ENCODE data around the gene MATR3. TPM values are rescaled to one million over a fixed set of nuclear protein-coding genes. Genes with fewer than 3 reads are reported as not detected.

The MATR3 gene
- total RNA-seq, 4 donors from 2014 or later: 115 to 188 (median 156) TPM

DNA sequence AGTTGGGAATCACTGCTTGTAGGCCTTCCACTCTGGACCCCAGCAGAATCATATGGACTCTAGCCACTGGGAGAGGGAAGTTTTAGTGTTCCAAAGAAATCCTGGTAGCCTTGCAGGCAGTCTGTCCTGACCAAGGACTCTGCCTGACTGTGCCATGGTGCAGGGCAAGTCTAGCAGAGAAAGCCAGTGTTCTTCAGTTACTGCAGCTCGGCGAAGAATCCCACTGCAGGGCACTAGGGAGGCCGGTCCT, 20.3 kb upstream of the MATR3 start:
- ATAC-seq: peak; percentile 19 to 41
- intact Hi-C loops (cut with DNase I; ENCODE audit: low total_unique reads): loop anchor here (5.0 kb wide), 3 partner anchors 76 to 141 kb away; partner anchors contain the start of gene SIL1
- H3K36me3 ChIP-seq: peaks cover 0 to 11% of the 10 kb centered on the region in 2 donors
- peak overlapping the region; percentile 92 to 98 (median 97) for H3K27ac ChIP-seq
- peak overlapping the region; percentile 71 to 91 (median 76) for H3K4me3 ChIP-seq
- DNase-seq: no peak
- in situ Hi-C loops (cut with MboI; ENCODE audit: low sequenced_read_pairs in 4 of 4): loop anchor here in 2 of 4 donors (25.0 kb wide), 1 partner anchor 686 kb away; the partner anchor contains the start of gene HSPA9 (in 2 of the 2)
- H3K9me3 ChIP-seq: no peaks in the 10 kb centered on the region
- TF ChIP-seq, protein P1, sequence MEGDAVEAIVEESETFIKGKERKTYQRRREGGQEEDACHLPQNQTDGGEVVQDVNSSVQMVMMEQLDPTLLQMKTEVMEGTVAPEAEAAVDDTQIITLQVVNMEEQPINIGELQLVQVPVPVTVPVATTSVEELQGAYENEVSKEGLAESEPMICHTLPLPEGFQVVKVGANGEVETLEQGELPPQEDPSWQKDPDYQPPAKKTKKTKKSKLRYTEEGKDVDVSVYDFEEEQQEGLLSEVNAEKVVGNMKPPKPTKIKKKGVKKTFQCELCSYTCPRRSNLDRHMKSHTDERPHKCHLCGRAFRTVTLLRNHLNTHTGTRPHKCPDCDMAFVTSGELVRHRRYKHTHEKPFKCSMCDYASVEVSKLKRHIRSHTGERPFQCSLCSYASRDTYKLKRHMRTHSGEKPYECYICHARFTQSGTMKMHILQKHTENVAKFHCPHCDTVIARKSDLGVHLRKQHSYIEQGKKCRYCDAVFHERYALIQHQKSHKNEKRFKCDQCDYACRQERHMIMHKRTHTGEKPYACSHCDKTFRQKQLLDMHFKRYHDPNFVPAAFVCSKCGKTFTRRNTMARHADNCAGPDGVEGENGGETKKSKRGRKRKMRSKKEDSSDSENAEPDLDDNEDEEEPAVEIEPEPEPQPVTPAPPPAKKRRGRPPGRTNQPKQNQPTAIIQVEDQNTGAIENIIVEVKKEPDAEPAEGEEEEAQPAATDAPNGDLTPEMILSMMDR (IDR thresholded peaks at IDR 0.05 in 4 of 5, conservative IDR thresholded peaks at IDR 0.05 in 1 of 5): no peak
- no peak for TF ChIP-seq POLR2A (IDR thresholded peaks at IDR 0.05)
- H3K4me1 ChIP-seq: peaks cover 68 to 71% of the 10 kb centered on the region in 2 donors
- no peaks in the 10 kb centered on the region for H3K27me3 ChIP-seq

GRCh38 chr5:139273572-139274289, 19.8 kb upstream of the MATR3 start:
- no peaks in the 10 kb centered on the region for H3K9me3 ChIP-seq
- H3K4me3 ChIP-seq: peak overlapping the region; percentile 71 to 91 (median 76)
- peak overlapping the region; percentile 92 to 98 (median 97) for H3K27ac ChIP-seq
- H3K27me3 ChIP-seq: no peaks in the 10 kb centered on the region
- peak; percentile 79 to 83 for ATAC-seq
- intact Hi-C loops (cut with DNase I; ENCODE audit: low total_unique reads) (loop anchor here (1.0 to 5.0 kb wide), 4 partner anchors 21 to 141 kb away; partner anchors contain the start of gene SIL1), in situ Hi-C loops (cut with MboI; ENCODE audit: low sequenced_read_pairs in 4 of 4) (loop anchor here in 2 of 4 donors (25.0 kb wide), 1 partner anchor 686 kb away; the partner anchor contains the start of gene HSPA9 (in 2 of the 2))
- peaks cover 68 to 70% of the 10 kb centered on the region in 2 donors for H3K4me1 ChIP-seq
- peak; percentile 87 to 89 for TF ChIP-seq POLR2A (IDR thresholded peaks at IDR 0.05)
- TF ChIP-seq, protein P1 (IDR thresholded peaks at IDR 0.05 in 4 of 5, conservative IDR thresholded peaks at IDR 0.05 in 1 of 5): peak in 4 of 5 experiments; percentile 20 to 51 (median 22)
- peak; percentile 86 to 90 for DNase-seq
- peaks cover 0 to 16% of the 10 kb centered on the region in 2 donors for H3K36me3 ChIP-seq

DNA sequence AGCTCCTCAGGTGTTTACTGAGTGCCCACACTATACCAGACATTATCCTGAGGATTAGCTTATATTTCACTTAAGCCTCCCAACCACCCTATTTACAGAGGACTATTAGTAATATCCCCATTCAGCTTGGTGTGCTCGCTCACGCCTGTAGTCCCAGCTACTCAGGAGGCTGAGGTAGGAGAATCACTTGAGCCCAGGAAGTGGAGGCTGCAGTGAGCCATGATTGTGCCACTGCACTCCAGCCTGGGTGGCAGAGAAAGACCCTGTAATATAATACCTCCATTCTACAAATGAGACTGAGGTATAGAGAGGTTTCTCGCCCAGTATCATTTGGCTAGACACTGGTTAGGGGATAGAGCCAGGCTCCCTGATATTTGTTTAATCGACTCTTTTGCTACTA, 18.0 kb upstream of the MATR3 start:
- TF ChIP-seq POLR2A (IDR thresholded peaks at IDR 0.05): no peak
- TF ChIP-seq, protein P1 (IDR thresholded peaks at IDR 0.05 in 4 of 5, conservative IDR thresholded peaks at IDR 0.05 in 1 of 5): no peak
- no peaks in the 10 kb centered on the region for H3K27me3 ChIP-seq
- no peak for ATAC-seq
- H3K27ac ChIP-seq: peak overlapping the region; percentile 92 to 98 (median 97)
- in situ Hi-C loops (cut with MboI; ENCODE audit: low sequenced_read_pairs in 4 of 4) (no loop called here), intact Hi-C loops (cut with DNase I; ENCODE audit: low total_unique reads) (no loop called here)
- DNase-seq: no peak
- no peaks in the 10 kb centered on the region for H3K9me3 ChIP-seq
- peaks cover 0 to 26% of the 10 kb centered on the region in 2 donors for H3K36me3 ChIP-seq
- H3K4me3 ChIP-seq: peak overlapping the region in 1 of 4 donors; percentile 71
- peaks cover 78 to 81% of the 10 kb centered on the region in 2 donors for H3K4me1 ChIP-seq

GRCh38 chr5:139275956-139276355, 17.6 kb upstream of the MATR3 start:
- H3K9me3 ChIP-seq: no peaks in the 10 kb centered on the region
- ATAC-seq (no peak), DNase-seq (no peak)
- TF ChIP-seq, protein P1 (IDR thresholded peaks at IDR 0.05 in 4 of 5, conservative IDR thresholded peaks at IDR 0.05 in 1 of 5): no peak
- no peak for TF ChIP-seq POLR2A (IDR thresholded peaks at IDR 0.05)
- peak overlapping the region; percentile 92 to 98 (median 97) for H3K27ac ChIP-seq
- peaks cover 80% of the 10 kb centered on the region in 2 donors for H3K4me1 ChIP-seq
- intact Hi-C loops (cut with DNase I; ENCODE audit: low total_unique reads): no loop called here
- in situ Hi-C loops (cut with MboI; ENCODE audit: low sequenced_read_pairs in 4 of 4): no loop called here
- H3K27me3 ChIP-seq: no peaks in the 10 kb centered on the region
- peak overlapping the region in 1 of 4 donors; percentile 71 for H3K4me3 ChIP-seq
- peaks cover 0 to 26% of the 10 kb centered on the region in 2 donors for H3K36me3 ChIP-seq
